H1 (cell line): ENCODE results near the gene PNMA6E. TPM values are rescaled to one million over a fixed set of nuclear protein-coding genes. Genes with fewer than 3 reads are reported as not detected.

Experiments used
- CTCF ChIA-PET: fragments of 300-600 bp; sonication (Branson Sonifier 250); formaldehyde crosslinking; loops from one replicate; lab custom pipeline; 2021; ENCODE audit not compliant: partially characterized antibody; lab: Charles Lee
- POLR2A ChIA-PET: fragments of 300-600 bp; sonication (Branson Sonifier 250); formaldehyde crosslinking; loops from one replicate; lab custom pipeline; 2021; ENCODE audit warnings: inconsistent platforms; ENCODE audit not compliant: partially characterized antibody; lab: Charles Lee
- DNase-seq, 2 experiments: peaks; one replicate each; pipeline versions ENCODE4 v3.0.0 to v3.0.0-alpha.2; 2010 to 2022; ENCODE audit warnings: low spot score in 2 of 2, low read depth in 1 of 2, mixed read lengths in 1 of 2
- FAIRE-seq: peaks from 2 replicates; lab custom pipeline; 2011; peaks lifted over from hg19 to GRCh38; lab: Jason Lieb, UNC
- H2AFZ ChIP-seq: 2 replicates; pipeline ENCODE4 v1.8.1; 2012; ENCODE audit warnings: low read length, inconsistent platforms
- H2AK5ac ChIP-seq: 2 replicates; pipeline ENCODE4 v1.6.1; 2013; ENCODE audit warnings: low read depth, low read length
- H2BK120ac ChIP-seq: replicated peaks from 2 replicates; pipeline ENCODE3; 2013; ENCODE audit warnings: low read depth, low read length, inconsistent platforms
- H2BK12ac ChIP-seq: 2 replicates; pipeline ENCODE4 v1.6.1; 2013; ENCODE audit warnings: low read depth, low read length
- H2BK15ac ChIP-seq: 2 replicates; pipeline ENCODE4 v1.6.1; 2013; ENCODE audit warnings: low read length
- H2BK20ac ChIP-seq: 2 replicates; pipeline ENCODE4 v1.6.1; 2013; ENCODE audit warnings: low read length
- H2BK5ac ChIP-seq: 2 replicates; pipeline ENCODE4 v1.6.1; 2013; ENCODE audit warnings: low read depth, low read length
- H3K14ac ChIP-seq: 2 replicates; pipeline ENCODE4 v1.6.1; 2013; ENCODE audit warnings: inconsistent platforms; ENCODE audit not compliant: insufficient read length
- H3K18ac ChIP-seq: 2 replicates; pipeline ENCODE4 v1.6.1; 2013; ENCODE audit warnings: low read length; ENCODE audit errors: extremely low read depth
- H3K23ac ChIP-seq: 2 replicates; pipeline ENCODE4 v1.6.1; 2013; ENCODE audit warnings: inconsistent platforms; ENCODE audit not compliant: insufficient read length
- H3K23me2 ChIP-seq: 2 replicates; pipeline ENCODE4 v1.6.1; 2013; ENCODE audit warnings: low read depth, low read length
- H3K27ac ChIP-seq: 2 replicates; pipeline ENCODE4 v1.6.1; 2011; ENCODE audit warnings: low read depth, low read length, inconsistent platforms
- H3K27me3 ChIP-seq, 4 experiments: replicated peaks in 1 of 4; 1 replicate in 1 of 4; 2 replicates in 3 of 4; pipeline versions ENCODE4 v1.6.1 to v1.8.1; 2011 to 2013; ENCODE audit warnings: low read length in 3 of 4, mild to moderate bottlenecking in 3 of 4, inconsistent platforms in 2 of 4, mixed read lengths in 2 of 4, moderate library complexity in 1 of 4; ENCODE audit not compliant: control insufficient read depth in 3 of 4, insufficient read depth in 3 of 4; ENCODE audit errors: extremely low read depth in 1 of 4
- H3K36me3 ChIP-seq, 4 experiments: 2 replicates each; pipeline versions ENCODE4 v1.6.1 to v1.8.1; 2011 to 2013; ENCODE audit warnings: mild to moderate bottlenecking in 4 of 4, low read length in 3 of 4, moderate library complexity in 2 of 4, control low read depth in 1 of 4, inconsistent platforms in 1 of 4; ENCODE audit not compliant: insufficient read depth in 4 of 4, control insufficient read depth in 2 of 4
- H3K4ac ChIP-seq: replicated peaks from 2 replicates; pipeline ENCODE3; 2013; ENCODE audit warnings: low read length, low read depth, mixed read lengths, inconsistent platforms; ENCODE audit not compliant: insufficient read length
- H3K4me1 ChIP-seq, 4 experiments: replicated peaks in 1 of 4; 1 replicate in 1 of 4; 2 replicates in 3 of 4; pipeline versions ENCODE4 v1.6.1 to v1.8.1; 2011 to 2013; ENCODE audit warnings: low read length in 3 of 4, inconsistent platforms in 2 of 4, mixed read lengths in 1 of 4; ENCODE audit not compliant: insufficient read depth in 4 of 4, control insufficient read depth in 3 of 4
- H3K4me2 ChIP-seq, 2 experiments: 2 replicates each; pipeline versions ENCODE4 v1.6.1 to v1.8.1; 2011 to 2013; ENCODE audit warnings: low read depth in 2 of 2, low read length in 2 of 2, control low read depth in 1 of 2, inconsistent platforms in 1 of 2, mild to moderate bottlenecking in 1 of 2; ENCODE audit not compliant: insufficient read depth in 1 of 2
- H3K4me3 ChIP-seq, 4 experiments: fragments of 200-600, 300-600 bp in 1 of 4; sonication (generic), shearing (Covaris generic), sonication (Bioruptor Twin) in 1 of 4; 2 replicates each; pipeline versions ENCODE4 v1.5.1 to v1.8.1; 2011 to 2016; ENCODE audit warnings: low read length in 4 of 4, low read depth in 3 of 4, control low read depth in 2 of 4, inconsistent platforms in 2 of 4, mild to moderate bottlenecking in 2 of 4, mixed read lengths in 1 of 4, moderate library complexity in 1 of 4; ENCODE audit not compliant: insufficient read depth in 2 of 4; ENCODE audit errors: extremely low read depth in 1 of 4
- H3K56ac ChIP-seq: replicated peaks from 2 replicates; pipeline ENCODE3; 2013; ENCODE audit warnings: low read depth, mild to moderate bottlenecking, mixed read lengths, low read length, inconsistent platforms; ENCODE audit not compliant: insufficient read length
- H3K79me1 ChIP-seq: 2 replicates; pipeline ENCODE4 v1.6.1; 2013; ENCODE audit warnings: low read depth, low read length, control low read depth
- H3K79me2 ChIP-seq, 2 experiments: 2 replicates each; pipeline versions ENCODE4 v1.6.1 to v1.8.1; 2012 to 2013; ENCODE audit warnings: low read length in 2 of 2, mild to moderate bottlenecking in 2 of 2, inconsistent platforms in 1 of 2; ENCODE audit not compliant: insufficient read depth in 2 of 2, control insufficient read depth in 1 of 2
- H3K9ac ChIP-seq, 4 experiments: replicated peaks in 1 of 4; 1 replicate in 1 of 4; 2 replicates in 3 of 4; pipeline versions ENCODE4 v1.6.1 to v1.8.1; 2011 to 2013; ENCODE audit warnings: low read depth in 3 of 4, low read length in 3 of 4, control low read depth in 2 of 4, mild to moderate bottlenecking in 2 of 4, moderate library complexity in 2 of 4, inconsistent platforms in 1 of 4; ENCODE audit errors: extremely low read depth in 1 of 4
- H3K9me3 ChIP-seq, 2 experiments: 2 replicates each; pipeline versions ENCODE4 v1.6.1 to v1.8.1; 2012 to 2013; ENCODE audit warnings: mild to moderate bottlenecking in 2 of 2, moderate library complexity in 2 of 2, control low read depth in 1 of 2, inconsistent platforms in 1 of 2, low read depth in 1 of 2, low read length in 1 of 2, mixed read lengths in 1 of 2; ENCODE audit not compliant: insufficient read depth in 2 of 2
- H4K20me1 ChIP-seq, 2 experiments: replicated peaks in 1 of 2; 2 replicates each; pipeline versions ENCODE3 to v1.8.1; 2011 to 2013; ENCODE audit warnings: inconsistent platforms in 2 of 2, low read length in 2 of 2, mild to moderate bottlenecking in 1 of 2; ENCODE audit not compliant: insufficient read depth in 2 of 2, control insufficient read depth in 1 of 2
- H4K5ac ChIP-seq: 2 replicates; pipeline ENCODE4 v1.6.1; 2013; ENCODE audit warnings: low read length, low read depth, mixed read lengths, inconsistent platforms; ENCODE audit not compliant: insufficient read length
- H4K8ac ChIP-seq: 2 replicates; pipeline ENCODE4 v1.8.0; 2013; ENCODE audit warnings: mild to moderate bottlenecking, moderate library complexity, low read length, inconsistent platforms; ENCODE audit not compliant: insufficient read depth; ENCODE audit errors: extremely low read depth
- H4K91ac ChIP-seq: replicated peaks from 2 replicates; pipeline ENCODE3; 2013; ENCODE audit warnings: low read length, mixed read lengths, inconsistent platforms; ENCODE audit not compliant: insufficient read length
- CBX5 ChIP-seq: fragments of 300-800, 300-1000 bp; sonication (generic); IDR thresholded peaks from 2 replicates; pipeline ENCODE4 v1.7.1; 2016; ENCODE audit warnings: antibody characterized with exemption, low read length, low read depth
- CEBPB ChIP-seq: IDR thresholded peaks from 2 replicates; pipeline ENCODE4 v1.6.1; 2012; ENCODE audit warnings: low read depth, low read length
- EP300 ChIP-seq, 2 experiments: IDR thresholded peaks; 1 replicate in 1 of 2; 2 replicates in 1 of 2; pipeline ENCODE4 v1.6.1; 2011 to 2012; ENCODE audit warnings: low read depth in 2 of 2, low read length in 2 of 2, mild to moderate bottlenecking in 2 of 2, borderline replicate concordance in 1 of 2, inconsistent platforms in 1 of 2, moderate library complexity in 1 of 2
- FOSL1 ChIP-seq: IDR thresholded peaks from 2 replicates; pipeline ENCODE4 v1.6.1; 2011; ENCODE audit warnings: mild to moderate bottlenecking, low read depth, low read length, moderate library complexity; ENCODE audit not compliant: insufficient read depth
- KDM5A ChIP-seq: fragments of 200-600 bp; IDR thresholded peaks from 2 replicates; pipeline ENCODE4 v1.7.1; 2012; ENCODE audit warnings: mild to moderate bottlenecking, low read length, inconsistent platforms, mixed read lengths
- POLR2A ChIP-seq, 2 experiments: IDR thresholded peaks; 1 replicate in 1 of 2; 2 replicates in 1 of 2; pipeline ENCODE4 v1.6.1; 2011; ENCODE audit warnings: low read depth in 2 of 2, low read length in 2 of 2, mild to moderate bottlenecking in 2 of 2; ENCODE audit errors: control extremely low read depth in 1 of 2
- SIX5 ChIP-seq: IDR thresholded peaks from 2 replicates; pipeline ENCODE4 v1.6.1; 2011; ENCODE audit warnings: mild to moderate bottlenecking, low read depth, low read length
- SRF ChIP-seq: IDR thresholded peaks from 2 replicates; pipeline ENCODE4 v1.6.1; 2011; ENCODE audit warnings: mild to moderate bottlenecking, low read depth, low read length, moderate library complexity
- TAF1 ChIP-seq: IDR thresholded peaks from 2 replicates; pipeline ENCODE4 v1.6.1; 2011; ENCODE audit warnings: mild to moderate bottlenecking, low read depth, low read length
- TCF12 ChIP-seq: IDR thresholded peaks from 2 replicates; pipeline ENCODE4 v1.6.1; 2011; ENCODE audit warnings: low read depth, mild to moderate bottlenecking, low read length
- WGBS, 2 experiments: shearing (Covaris generic) in 1 of 2; methylation state at CpG; one replicate each; pipeline versions ENCODE4 v1.1.6 to v1.1.7; 2013 to 2015; ENCODE audit warnings: low lambda C conversion rate in 2 of 2, mixed read lengths in 2 of 2, inconsistent platforms in 1 of 2, low coverage in 1 of 2, missing lambda C conversion rate in 1 of 2; ENCODE audit not compliant: insufficient replicate concordance in 2 of 2, insufficient coverage in 1 of 2, insufficient read length in 1 of 2; ENCODE audit errors: extremely low coverage in 1 of 2, missing lambda C conversion rate in 1 of 2; 5-methylcytosine and 5-hydroxymethylcytosine counted together
- polyA plus RNA-seq, 7 experiments: library from polyadenylated mRNA; depleted of rRNA in 3 of 7; stranded (reverse) in 5 of 7; unstranded in 2 of 7; fragments of >200 nt in 5 of 7; fragments of 200-250 nt in 2 of 7; gene quantifications; 1 replicate in 5 of 7; 2 replicates in 1 of 7; 4 replicates in 1 of 7; pipeline versions ENCODE4 v1.2.1 to v1.2.3, GENCODE V29; 2011 to 2013; ENCODE audit warnings: missing spikeins in 2 of 7, mixed read lengths in 2 of 7
- total RNA-seq: library from RNA; stranded (reverse); fragmentation: NEBNext Ultra II Directional; extraction: Animal tissue kit (Norgen Biotek cat#: 25700); gene quantifications from 2 replicates; pipeline ENCODE4 v1.2.1, GENCODE V29; 2021
- TF ChIP-seq, protein P1 (sequence below): IDR thresholded peaks from 2 replicates; pipeline ENCODE4 v1.6.1; 2012; ENCODE audit warnings: inconsistent platforms

Gene PNMA6E
- total and polyA plus RNA-seq, 2 of the 8 experiments (the other 6 are each of a cell fraction or from before 2014, with no cell fraction given): not detected

DNA sequence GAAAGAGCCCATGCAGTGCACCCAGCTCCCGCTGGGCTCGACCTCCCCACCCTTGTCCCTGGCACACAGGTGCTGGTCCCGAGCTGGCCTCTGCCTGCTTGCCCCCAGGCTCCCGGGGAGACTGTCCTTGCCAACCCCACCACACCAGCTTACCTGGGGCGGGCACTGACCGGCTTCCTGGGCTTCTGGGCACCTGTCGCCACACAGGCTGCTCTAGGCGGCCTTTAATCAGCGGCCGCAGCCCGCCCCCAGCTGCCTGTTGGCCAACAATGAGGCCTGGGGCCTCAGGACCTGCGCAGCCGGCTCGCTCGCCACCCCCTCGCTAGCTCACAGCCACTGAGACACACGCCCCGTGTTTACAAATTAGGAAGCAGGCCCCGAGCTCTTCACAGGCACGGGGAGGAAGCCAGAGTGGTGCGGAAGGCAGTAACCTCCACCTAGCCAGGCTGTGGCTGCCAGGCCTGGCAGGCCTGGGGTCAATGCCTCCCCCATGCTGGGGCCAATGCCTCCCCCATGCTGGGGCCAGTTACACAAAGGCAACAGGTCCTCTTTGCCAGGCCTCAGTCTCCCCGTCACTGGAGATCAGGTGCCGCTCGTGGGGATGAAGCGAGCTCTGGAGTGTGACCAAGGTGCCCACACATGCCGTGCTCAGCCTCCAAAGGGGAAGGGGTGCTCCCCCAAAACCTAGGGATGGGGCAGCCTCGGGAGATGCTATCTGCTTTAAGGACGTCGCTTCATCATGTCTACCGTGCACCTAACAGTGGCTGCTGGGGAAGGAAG, 44.9 kb upstream of the PNMA6E start, which contains the start of gene TREX2:
Gene TREX2 (minus strand): TSS at position 201 of the 780 bp plus-strand sequence. CDS start 626 bp downstream, outside the sequence.
- H3K4ac ChIP-seq: no peak within 1 kb of the TSS
- ChIA-PET CTCF (interaction anchor here (0.8 to 1.5 kb wide), 6 partner anchors 11 to 504 kb away, joined by 3 to 7 read pairs (median 3); no protein-coding TSS in a partner anchor), POLR2A (interaction anchor here (1.2 kb wide), 1 partner anchor 10 kb away, joined by 3 read pairs; no protein-coding TSS in a partner anchor)
- H3K23me2 ChIP-seq: no peaks in the 10 kb centered on the region
- no peak within 1 kb of the TSS for H3K27ac ChIP-seq
- DNase-seq: no peak
- H3K27me3 ChIP-seq: no peaks in the 10 kb centered on the region
- FAIRE-seq: no peak
- 96% methylated on average over 12 of the region's 30 CpGs; no CpG with 5 or more reads in 1 of the 2 experiments for WGBS, 2 experiments
- H3K4me1 ChIP-seq: no peaks in the 10 kb centered on the region
- no peak within 1 kb of the TSS for H3K9ac ChIP-seq
- no peak within 1 kb of the TSS for H4K91ac ChIP-seq
- H3K4me2 ChIP-seq: no peak within 1 kb of the TSS
- no peak within 1 kb of the TSS for H2BK12ac ChIP-seq
- no peak within 1 kb of the TSS for H3K23ac ChIP-seq
- no peaks in the 10 kb centered on the region for H3K79me1 ChIP-seq
- no peak within 1 kb of the TSS for H2BK20ac ChIP-seq
- no peak within 1 kb of the TSS for H3K4me3 ChIP-seq
- no peaks in the 10 kb centered on the region; a peak in 1 of 8 replicates for H3K36me3 ChIP-seq
- no peak within 1 kb of the TSS for H4K5ac ChIP-seq
- no peaks in the 10 kb centered on the region for H3K79me2 ChIP-seq
- no peak within 1 kb of the TSS for H2AFZ ChIP-seq
- H3K9me3 ChIP-seq: no peaks in the 10 kb centered on the region
- H2BK120ac ChIP-seq: no peak within 1 kb of the TSS
- H3K14ac ChIP-seq: no peak within 1 kb of the TSS
- H4K8ac ChIP-seq: no peak within 1 kb of the TSS
- H2BK15ac ChIP-seq: no peak within 1 kb of the TSS
- H2AK5ac ChIP-seq: no peak within 1 kb of the TSS
- H2BK5ac ChIP-seq: no peak within 1 kb of the TSS
- H3K56ac ChIP-seq: no peak within 1 kb of the TSS
- no peaks in the 10 kb centered on the region for H4K20me1 ChIP-seq
- no peak within 1 kb of the TSS for H3K18ac ChIP-seq
- TF ChIP-seq CBX5 (no peak), TAF1 (no peak), EP300 (IDR thresholded peaks at IDR 0.05; ENCODE audit: borderline replicate concordance in 1 of 2, low read depth in 2 of 2, low read length in 2 of 2) (no peak), FOSL1 (no peak), SRF (no peak), POLR2A (IDR thresholded peaks at IDR 0.05; ENCODE audit: control extremely low read depth in 1 of 2, low read depth in 2 of 2, low read length in 2 of 2) (no peak), KDM5A (no peak), TCF12 (no peak), CEBPB (no peak), SIX5 (no peak)
- TF ChIP-seq, protein P1, sequence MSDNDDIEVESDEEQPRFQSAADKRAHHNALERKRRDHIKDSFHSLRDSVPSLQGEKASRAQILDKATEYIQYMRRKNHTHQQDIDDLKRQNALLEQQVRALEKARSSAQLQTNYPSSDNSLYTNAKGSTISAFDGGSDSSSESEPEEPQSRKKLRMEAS: no peak
